H1 (cell line): ENCODE data around the gene CSRNP3. TPM values are rescaled to one million over a fixed set of nuclear protein-coding genes. Genes with fewer than 3 reads are reported as not detected.

Experiments
- CTCF ChIA-PET: fragments of 300-600 bp; sonication (Branson Sonifier 250); formaldehyde crosslinking; loops from one replicate; lab custom pipeline; 2021; ENCODE audit not compliant: partially characterized antibody; lab: Charles Lee
- POLR2A ChIA-PET: fragments of 300-600 bp; sonication (Branson Sonifier 250); formaldehyde crosslinking; loops from one replicate; lab custom pipeline; 2021; ENCODE audit warnings: inconsistent platforms; ENCODE audit not compliant: partially characterized antibody; lab: Charles Lee
- DNase-seq, 2 experiments: peaks; one replicate each; pipeline versions ENCODE4 v3.0.0 to v3.0.0-alpha.2; 2010 to 2022; ENCODE audit warnings: low spot score in 2 of 2, low read depth in 1 of 2, mixed read lengths in 1 of 2
- FAIRE-seq: peaks from 2 replicates; lab custom pipeline; 2011; peaks lifted over from hg19 to GRCh38; lab: Jason Lieb, UNC
- H2AFZ ChIP-seq: 2 replicates; pipeline ENCODE4 v1.8.1; 2012; ENCODE audit warnings: low read length, inconsistent platforms
- H2AK5ac ChIP-seq: 2 replicates; pipeline ENCODE4 v1.6.1; 2013; ENCODE audit warnings: low read depth, low read length
- H2BK120ac ChIP-seq: replicated peaks from 2 replicates; pipeline ENCODE3; 2013; ENCODE audit warnings: low read depth, low read length, inconsistent platforms
- H2BK12ac ChIP-seq: 2 replicates; pipeline ENCODE4 v1.6.1; 2013; ENCODE audit warnings: low read depth, low read length
- H2BK15ac ChIP-seq: 2 replicates; pipeline ENCODE4 v1.6.1; 2013; ENCODE audit warnings: low read length
- H2BK20ac ChIP-seq: 2 replicates; pipeline ENCODE4 v1.6.1; 2013; ENCODE audit warnings: low read length
- H2BK5ac ChIP-seq: 2 replicates; pipeline ENCODE4 v1.6.1; 2013; ENCODE audit warnings: low read depth, low read length
- H3K14ac ChIP-seq: 2 replicates; pipeline ENCODE4 v1.6.1; 2013; ENCODE audit warnings: inconsistent platforms; ENCODE audit not compliant: insufficient read length
- H3K18ac ChIP-seq: 2 replicates; pipeline ENCODE4 v1.6.1; 2013; ENCODE audit warnings: low read length; ENCODE audit errors: extremely low read depth
- H3K23ac ChIP-seq: 2 replicates; pipeline ENCODE4 v1.6.1; 2013; ENCODE audit warnings: inconsistent platforms; ENCODE audit not compliant: insufficient read length
- H3K23me2 ChIP-seq: 2 replicates; pipeline ENCODE4 v1.6.1; 2013; ENCODE audit warnings: low read depth, low read length
- H3K27ac ChIP-seq: 2 replicates; pipeline ENCODE4 v1.6.1; 2011; ENCODE audit warnings: low read depth, low read length, inconsistent platforms
- H3K27me3 ChIP-seq, 4 experiments: replicated peaks in 1 of 4; 1 replicate in 1 of 4; 2 replicates in 3 of 4; pipeline versions ENCODE4 v1.6.1 to v1.8.1; 2011 to 2013; ENCODE audit warnings: low read length in 3 of 4, mild to moderate bottlenecking in 3 of 4, inconsistent platforms in 2 of 4, mixed read lengths in 2 of 4, moderate library complexity in 1 of 4; ENCODE audit not compliant: control insufficient read depth in 3 of 4, insufficient read depth in 3 of 4; ENCODE audit errors: extremely low read depth in 1 of 4
- H3K36me3 ChIP-seq, 4 experiments: 2 replicates each; pipeline versions ENCODE4 v1.6.1 to v1.8.1; 2011 to 2013; ENCODE audit warnings: mild to moderate bottlenecking in 4 of 4, low read length in 3 of 4, moderate library complexity in 2 of 4, control low read depth in 1 of 4, inconsistent platforms in 1 of 4; ENCODE audit not compliant: insufficient read depth in 4 of 4, control insufficient read depth in 2 of 4
- H3K4ac ChIP-seq: replicated peaks from 2 replicates; pipeline ENCODE3; 2013; ENCODE audit warnings: low read length, low read depth, mixed read lengths, inconsistent platforms; ENCODE audit not compliant: insufficient read length
- H3K4me1 ChIP-seq, 4 experiments: replicated peaks in 1 of 4; 1 replicate in 1 of 4; 2 replicates in 3 of 4; pipeline versions ENCODE4 v1.6.1 to v1.8.1; 2011 to 2013; ENCODE audit warnings: low read length in 3 of 4, inconsistent platforms in 2 of 4, mixed read lengths in 1 of 4; ENCODE audit not compliant: insufficient read depth in 4 of 4, control insufficient read depth in 3 of 4
- H3K4me2 ChIP-seq, 2 experiments: 2 replicates each; pipeline versions ENCODE4 v1.6.1 to v1.8.1; 2011 to 2013; ENCODE audit warnings: low read depth in 2 of 2, low read length in 2 of 2, control low read depth in 1 of 2, inconsistent platforms in 1 of 2, mild to moderate bottlenecking in 1 of 2; ENCODE audit not compliant: insufficient read depth in 1 of 2
- H3K4me3 ChIP-seq, 4 experiments: fragments of 200-600, 300-600 bp in 1 of 4; sonication (generic), shearing (Covaris generic), sonication (Bioruptor Twin) in 1 of 4; 2 replicates each; pipeline versions ENCODE4 v1.5.1 to v1.8.1; 2011 to 2016; ENCODE audit warnings: low read length in 4 of 4, low read depth in 3 of 4, control low read depth in 2 of 4, inconsistent platforms in 2 of 4, mild to moderate bottlenecking in 2 of 4, mixed read lengths in 1 of 4, moderate library complexity in 1 of 4; ENCODE audit not compliant: insufficient read depth in 2 of 4; ENCODE audit errors: extremely low read depth in 1 of 4
- H3K56ac ChIP-seq: replicated peaks from 2 replicates; pipeline ENCODE3; 2013; ENCODE audit warnings: low read depth, mild to moderate bottlenecking, mixed read lengths, low read length, inconsistent platforms; ENCODE audit not compliant: insufficient read length
- H3K79me1 ChIP-seq: 2 replicates; pipeline ENCODE4 v1.6.1; 2013; ENCODE audit warnings: low read depth, low read length, control low read depth
- H3K79me2 ChIP-seq, 2 experiments: 2 replicates each; pipeline versions ENCODE4 v1.6.1 to v1.8.1; 2012 to 2013; ENCODE audit warnings: low read length in 2 of 2, mild to moderate bottlenecking in 2 of 2, inconsistent platforms in 1 of 2; ENCODE audit not compliant: insufficient read depth in 2 of 2, control insufficient read depth in 1 of 2
- H3K9ac ChIP-seq, 4 experiments: replicated peaks in 1 of 4; 1 replicate in 1 of 4; 2 replicates in 3 of 4; pipeline versions ENCODE4 v1.6.1 to v1.8.1; 2011 to 2013; ENCODE audit warnings: low read depth in 3 of 4, low read length in 3 of 4, control low read depth in 2 of 4, mild to moderate bottlenecking in 2 of 4, moderate library complexity in 2 of 4, inconsistent platforms in 1 of 4; ENCODE audit errors: extremely low read depth in 1 of 4
- H3K9me3 ChIP-seq, 2 experiments: 2 replicates each; pipeline versions ENCODE4 v1.6.1 to v1.8.1; 2012 to 2013; ENCODE audit warnings: mild to moderate bottlenecking in 2 of 2, moderate library complexity in 2 of 2, control low read depth in 1 of 2, inconsistent platforms in 1 of 2, low read depth in 1 of 2, low read length in 1 of 2, mixed read lengths in 1 of 2; ENCODE audit not compliant: insufficient read depth in 2 of 2
- H4K20me1 ChIP-seq, 2 experiments: replicated peaks in 1 of 2; 2 replicates each; pipeline versions ENCODE3 to v1.8.1; 2011 to 2013; ENCODE audit warnings: inconsistent platforms in 2 of 2, low read length in 2 of 2, mild to moderate bottlenecking in 1 of 2; ENCODE audit not compliant: insufficient read depth in 2 of 2, control insufficient read depth in 1 of 2
- H4K5ac ChIP-seq: 2 replicates; pipeline ENCODE4 v1.6.1; 2013; ENCODE audit warnings: low read length, low read depth, mixed read lengths, inconsistent platforms; ENCODE audit not compliant: insufficient read length
- H4K8ac ChIP-seq: 2 replicates; pipeline ENCODE4 v1.8.0; 2013; ENCODE audit warnings: mild to moderate bottlenecking, moderate library complexity, low read length, inconsistent platforms; ENCODE audit not compliant: insufficient read depth; ENCODE audit errors: extremely low read depth
- H4K91ac ChIP-seq: replicated peaks from 2 replicates; pipeline ENCODE3; 2013; ENCODE audit warnings: low read length, mixed read lengths, inconsistent platforms; ENCODE audit not compliant: insufficient read length
- ASH2L ChIP-seq: fragments of 200-600, 300-600 bp; sonication (generic); IDR thresholded peaks from one replicate; pipeline ENCODE4 v1.7.1; 2017; ENCODE audit warnings: low read length
- BCL11A ChIP-seq, 2 experiments: IDR thresholded peaks; one replicate each; pipeline ENCODE4 v1.6.1; 2011; ENCODE audit warnings: low read depth in 2 of 2, low read length in 2 of 2, mild to moderate bottlenecking in 2 of 2
- CEBPB ChIP-seq: IDR thresholded peaks from 2 replicates; pipeline ENCODE4 v1.6.1; 2012; ENCODE audit warnings: low read depth, low read length
- CHD1 ChIP-seq: IDR thresholded peaks from 2 replicates; pipeline ENCODE4 v1.6.1; 2012; ENCODE audit warnings: low read depth, low read length, improper control_type of control experiment
- CREB1 ChIP-seq: IDR thresholded peaks from 2 replicates; pipeline ENCODE4 v1.6.1; 2012; ENCODE audit warnings: inconsistent platforms
- CTBP2 ChIP-seq: IDR thresholded peaks from 2 replicates; pipeline ENCODE4 v1.7.0; 2011; ENCODE audit warnings: borderline replicate concordance, mild to moderate bottlenecking, moderate library complexity, mixed read lengths, low read length; ENCODE audit not compliant: insufficient read depth, insufficient read length
- E2F6 ChIP-seq: IDR thresholded peaks from 2 replicates; pipeline ENCODE4 v1.6.1; 2012; ENCODE audit warnings: inconsistent platforms
- FOSL1 ChIP-seq: IDR thresholded peaks from 2 replicates; pipeline ENCODE4 v1.6.1; 2011; ENCODE audit warnings: mild to moderate bottlenecking, low read depth, low read length, moderate library complexity; ENCODE audit not compliant: insufficient read depth
- HDAC6 ChIP-seq: IDR thresholded peaks from one replicate; pipeline ENCODE4 v1.7.1; 2012; ENCODE audit warnings: low read depth, mild to moderate bottlenecking, inconsistent platforms, low read length, moderate library complexity
- KDM5A ChIP-seq: fragments of 200-600 bp; IDR thresholded peaks from 2 replicates; pipeline ENCODE4 v1.7.1; 2012; ENCODE audit warnings: mild to moderate bottlenecking, low read length, inconsistent platforms, mixed read lengths
- NANOG ChIP-seq: IDR thresholded peaks from 2 replicates; pipeline ENCODE4 v1.6.1; 2011; ENCODE audit warnings: low read length, low read depth, mild to moderate bottlenecking, inconsistent platforms; ENCODE audit not compliant: insufficient read depth, poor library complexity, severe bottlenecking
- SAP30 ChIP-seq: fragments of 300-600 bp; sonication (generic); IDR thresholded peaks from 2 replicates; pipeline ENCODE4 v1.7.1; 2012; ENCODE audit warnings: low read length, moderate library complexity, mild to moderate bottlenecking, inconsistent platforms; ENCODE audit not compliant: insufficient read depth, insufficient replicate concordance
- TBP ChIP-seq: IDR thresholded peaks from 2 replicates; pipeline ENCODE4 v1.6.1; 2011; ENCODE audit warnings: low read depth, low read length, improper control_type of control experiment
- TEAD4 ChIP-seq: IDR thresholded peaks from 2 replicates; pipeline ENCODE4 v1.6.1; 2012; ENCODE audit warnings: low read depth, low read length, inconsistent platforms, mixed read lengths
- YY1 ChIP-seq: IDR thresholded peaks from 2 replicates; pipeline ENCODE4 v1.6.1; 2011; ENCODE audit warnings: low read depth, mild to moderate bottlenecking, low read length
- WGBS, 2 experiments: shearing (Covaris generic) in 1 of 2; methylation state at CpG; one replicate each; pipeline versions ENCODE4 v1.1.6 to v1.1.7; 2013 to 2015; ENCODE audit warnings: low lambda C conversion rate in 2 of 2, mixed read lengths in 2 of 2, inconsistent platforms in 1 of 2, low coverage in 1 of 2, missing lambda C conversion rate in 1 of 2; ENCODE audit not compliant: insufficient replicate concordance in 2 of 2, insufficient coverage in 1 of 2, insufficient read length in 1 of 2; ENCODE audit errors: extremely low coverage in 1 of 2, missing lambda C conversion rate in 1 of 2; 5-methylcytosine and 5-hydroxymethylcytosine counted together
- polyA plus RNA-seq, 7 experiments: library from polyadenylated mRNA; depleted of rRNA in 3 of 7; stranded (reverse) in 5 of 7; unstranded in 2 of 7; fragments of >200 nt in 5 of 7; fragments of 200-250 nt in 2 of 7; gene quantifications; 1 replicate in 5 of 7; 2 replicates in 1 of 7; 4 replicates in 1 of 7; pipeline versions ENCODE4 v1.2.1 to v1.2.3, GENCODE V29; 2011 to 2013; ENCODE audit warnings: missing spikeins in 2 of 7, mixed read lengths in 2 of 7
- total RNA-seq: library from RNA; stranded (reverse); fragmentation: NEBNext Ultra II Directional; extraction: Animal tissue kit (Norgen Biotek cat#: 25700); gene quantifications from 2 replicates; pipeline ENCODE4 v1.2.1, GENCODE V29; 2021

Gene CSRNP3
- total and polyA plus RNA-seq, 2 of the 8 experiments (the other 6 are each of a cell fraction or from before 2014, with no cell fraction given), result 1.3 to 6.5 TPM

- H3K27me3 ChIP-seq, result no peaks in the 10 kb centered on the region
- WGBS, 2 experiments, result 75% methylated on average over 2 of the region's 2 CpGs; no CpG with 5 or more reads in 1 of the 2 experiments
- no peak overlapping the region for H3K23ac ChIP-seq
- no peak overlapping the region for H2AFZ ChIP-seq
- no peak overlapping the region for H2BK20ac ChIP-seq
- no peak overlapping the region for H3K4ac ChIP-seq
- H3K9me3 ChIP-seq, result no peaks in the 10 kb centered on the region
- H3K4me1 ChIP-seq, result peaks cover 4 to 32% (median 14%) of the 10 kb centered on the region in 4 experiments
- no peak overlapping the region for H2BK12ac ChIP-seq
- no peaks in the 10 kb centered on the region for H4K20me1 ChIP-seq
- CTCF ChIA-PET, result interaction anchor here (1.1 kb wide), 1 partner anchor 27 kb away, joined by 3 read pairs; no protein-coding TSS in a partner anchor
- no peak overlapping the region for H3K27ac ChIP-seq
- H2BK5ac ChIP-seq, result no peak overlapping the region
- H3K9ac ChIP-seq, result no peak overlapping the region
- H3K4me3 ChIP-seq, result no peak overlapping the region
- H3K14ac ChIP-seq, result no peak overlapping the region
- H3K79me2 ChIP-seq, result no peaks in the 10 kb centered on the region
- H3K56ac ChIP-seq, result no peak overlapping the region
- no peaks in the 10 kb centered on the region for H3K23me2 ChIP-seq
- H4K5ac ChIP-seq, result peak overlapping the region; percentile 31
- POLR2A ChIA-PET, result interaction anchor here (1.4 kb wide), 1 partner anchor 8 kb away, joined by 3 read pairs; no protein-coding TSS in a partner anchor
- H2BK120ac ChIP-seq, result no peak overlapping the region
- H3K36me3 ChIP-seq, result no peaks in the 10 kb centered on the region
- H4K91ac ChIP-seq, result no peak overlapping the region
- H3K79me1 ChIP-seq, result no peaks in the 10 kb centered on the region
- H3K4me2 ChIP-seq, result no peak overlapping the region
- no peak overlapping the region for H4K8ac ChIP-seq
- FAIRE-seq, result no peak
- H2AK5ac ChIP-seq, result no peak overlapping the region
- no peak overlapping the region for H3K18ac ChIP-seq
- no peak overlapping the region for H2BK15ac ChIP-seq
- no peak for DNase-seq
- TF ChIP-seq E2F6 (no peak), SAP30 (no peak), ASH2L (no peak), BCL11A (IDR thresholded peaks at IDR 0.05; ENCODE audit: low read depth in 2 of 2, low read length in 2 of 2) (no peak), NANOG (no peak), CREB1 (no peak), CEBPB (no peak), TEAD4 (no peak), HDAC6 (no peak), TBP (no peak), CTBP2 (no peak), CHD1 (no peak), YY1 (no peak), KDM5A (no peak), FOSL1 (no peak)
Observed at GRCh38 chr2:165632594-165632993, 163.1 kb downstream of the CSRNP3 start.
